ENCODE measurements around the gene WNK2. TPM values are rescaled to one million over a fixed set of nuclear protein-coding genes. Genes with fewer than 3 reads are reported as not detected.

Gene WNK2
- polyA plus RNA-seq, 3 donors, result 0.40 TPM; not detected in 2

- H4K20me1 ChIP-seq (ENCODE audit: insufficient read depth, low read length), result no peaks in the 10 kb centered on the region
- H3K27me3 Mint-ChIP-seq (ENCODE audit: low read depth in 3 of 3), result peaks cover 7 to 20% (median 13%) of the 10 kb centered on the region in 3 donors
- H3K4me2 ChIP-seq (replicated peaks; ENCODE audit: extremely low read depth, low read length, poor library complexity, severe bottlenecking), result no peak overlapping the region
- peaks cover 0 to 2% (median 0%) of the 10 kb centered on the region in 7 donors for H3K9me3 Mint-ChIP-seq
- no peak overlapping the region for H3K27ac ChIP-seq (ENCODE audit: low read depth in 1 of 2, low read length in 2 of 2)
- H3K4me1 Mint-ChIP-seq, result no peaks in the 10 kb centered on the region
- H3K4me1 ChIP-seq (ENCODE audit: control insufficient read depth in 1 of 2, insufficient read depth in 2 of 2, low read length in 2 of 2), result no peaks in the 10 kb centered on the region
- H3K9ac ChIP-seq (ENCODE audit: insufficient read depth, low read length, poor library complexity, severe bottlenecking), result no peak overlapping the region
- H3K4me3 Mint-ChIP-seq, result no peak overlapping the region
- H3K36me3 ChIP-seq (replicated peaks in 1 of 2; ENCODE audit: control insufficient read depth in 1 of 2, insufficient read depth in 2 of 2, low read length in 2 of 2), result no peaks in the 10 kb centered on the region
- no peak for TF ChIP-seq CTCF (IDR thresholded peaks at IDR 0.05)
- H2AFZ ChIP-seq (ENCODE audit: insufficient read depth, low read depth, low read length, poor library complexity, severe bottlenecking), result no peak overlapping the region
- H3K27me3 ChIP-seq (ENCODE audit: control insufficient read depth in 2 of 2, insufficient read depth in 2 of 2, low read length in 2 of 2), result no peaks in the 10 kb centered on the region
- H3K27ac Mint-ChIP-seq, result no peak overlapping the region
- intact Hi-C loops (cut with micrococcal nuclease), result no loop called here
- H3K79me2 ChIP-seq (ENCODE audit: insufficient read depth, low read length), result no peaks in the 10 kb centered on the region
- H3K4me3 ChIP-seq (replicated peaks in 1 of 3; ENCODE audit: low read depth in 2 of 3, low read length in 3 of 3), result no peak overlapping the region
- peak in 1 of 3 donors; percentile 1 for DNase-seq
- no peaks in the 10 kb centered on the region for H3K36me3 Mint-ChIP-seq
- H3K9me3 ChIP-seq (replicated peaks in 1 of 2; ENCODE audit: control insufficient read depth in 1 of 2, insufficient read depth in 1 of 2, low read length in 2 of 2), result no peaks in the 10 kb centered on the region
- WGBS (ENCODE audit: insufficient coverage), result 88% methylated on average over 12 of the region's 12 CpGs
Measured at GRCh38 chr9:93260263-93261066, 76.5 kb downstream of the WNK2 start.

GRCh38 chr9:93261281-93261680 lies 77.3 kb downstream of the WNK2 start:
- Histone ChIP-seq H2AFZ (ENCODE audit: insufficient read depth, low read depth, low read length, poor library complexity, severe bottlenecking) (no peak overlapping the region), H3K79me2 (ENCODE audit: insufficient read depth, low read length) (no peaks in the 10 kb centered on the region), H3K4me3 (replicated peaks in 1 of 3; ENCODE audit: low read depth in 2 of 3, low read length in 3 of 3) (no peak overlapping the region), H3K36me3 (replicated peaks in 1 of 2; ENCODE audit: control insufficient read depth in 1 of 2, insufficient read depth in 2 of 2, low read length in 2 of 2) (no peaks in the 10 kb centered on the region), H4K20me1 (ENCODE audit: insufficient read depth, low read length) (no peaks in the 10 kb centered on the region), H3K27me3 (ENCODE audit: control insufficient read depth in 2 of 2, insufficient read depth in 2 of 2, low read length in 2 of 2) (no peaks in the 10 kb centered on the region), H3K9me3 (replicated peaks in 1 of 2; ENCODE audit: control insufficient read depth in 1 of 2, insufficient read depth in 1 of 2, low read length in 2 of 2) (no peaks in the 10 kb centered on the region), H3K27ac (ENCODE audit: low read depth in 1 of 2, low read length in 2 of 2) (no peak overlapping the region), H3K4me2 (replicated peaks; ENCODE audit: extremely low read depth, low read length, poor library complexity, severe bottlenecking) (no peak overlapping the region), H3K9ac (ENCODE audit: insufficient read depth, low read length, poor library complexity, severe bottlenecking) (no peak overlapping the region), H3K4me1 (ENCODE audit: control insufficient read depth in 1 of 2, insufficient read depth in 2 of 2, low read length in 2 of 2) (no peaks in the 10 kb centered on the region)
- TF ChIP-seq CTCF (IDR thresholded peaks at IDR 0.05), result no peak
- intact Hi-C loops (cut with micrococcal nuclease), result no loop called here
- WGBS (ENCODE audit: insufficient coverage), result 99% methylated on average over 10 of the region's 10 CpGs
- no peak overlapping the region for H3K27ac Mint-ChIP-seq
- peaks cover 7 to 20% (median 13%) of the 10 kb centered on the region in 3 donors for H3K27me3 Mint-ChIP-seq (ENCODE audit: low read depth in 3 of 3)
- DNase-seq, result peak in 1 of 3 donors; percentile 1
- H3K4me1 Mint-ChIP-seq, result no peaks in the 10 kb centered on the region
- no peaks in the 10 kb centered on the region for H3K36me3 Mint-ChIP-seq
- H3K9me3 Mint-ChIP-seq, result peaks cover 0 to 2% (median 0%) of the 10 kb centered on the region in 7 donors
- H3K4me3 Mint-ChIP-seq, result no peak overlapping the region

Data from CD14-positive monocyte (primary cell).